Left renal cortex interstitium (tissue), 4 donors: ENCODE measurements around the gene FLT3. TPM values are rescaled to one million over a fixed set of nuclear protein-coding genes. Genes with fewer than 3 reads are reported as not detected.
"Not testable (repeated sequence)": the region's sequence is repeated elsewhere in the genome, so short reads cannot be mapped to it uniquely, and the experiment has no call there.

ENCODE experiments used
- DNase-seq, 4 donors: peaks; one replicate each; pipeline ENCODE4 v3.0.0-alpha.2; 2013; ENCODE audit warnings: low read depth in 4 of 4, low spot score in 2 of 4, missing footprints in 1 of 4
- polyA plus RNA-seq, 4 donors: library from polyadenylated mRNA; unstranded; fragments of 120-200 nt; gene quantifications; one replicate each; pipeline ENCODE4 v1.2.1, GENCODE V29; 2013; ENCODE audit not compliant: insufficient read length in 4 of 4

The FLT3 gene
- polyA plus RNA-seq, 4 donors: 0.16 to 0.32 (median 0.24) TPM

- DNase-seq: no peak
Observed at GRCh38 chr13:27975564-27976361, 124.6 kb downstream of the FLT3 start.

GRCh38 chr13:27973961-27974662, 126.3 kb downstream of the FLT3 start:
- no peak for DNase-seq

- DNase-seq: no peak
Observed at GRCh38 chr13:27973291-27973690, 127.1 kb downstream of the FLT3 start.

- no peak for DNase-seq
Observed at GRCh38 chr13:27972478-27972820, 127.9 kb downstream of the FLT3 start.

GRCh38 chr13:27971776-27972477, 128.4 kb downstream of the FLT3 start:
- DNase-seq: no peak

- no peak for DNase-seq
Observed at GRCh38 chr13:27971236-27971645, 129.1 kb downstream of the FLT3 start.

GRCh38 chr13:27970382-27971235, 129.8 kb downstream of the FLT3 start:
- no peak for DNase-seq

GRCh38 chr13:27969866-27970229, 130.5 kb downstream of the FLT3 start:
- DNase-seq: no peak

GRCh38 chr13:27969082-27969865, 131.1 kb downstream of the FLT3 start, which contains the start of gene CDX2:
Gene CDX2 (minus strand): TSS chr13:27969315. CDS start chr13:27969006, 309 bp downstream.
- no peak for DNase-seq

GRCh38 chr13:27968316-27969081, 131.9 kb downstream of the FLT3 start:
- DNase-seq: no peak

GRCh38 chr13:27967736-27968315, 132.6 kb downstream of the FLT3 start:
- DNase-seq: no peak

GRCh38 chr13:27967203-27967735, 133.1 kb downstream of the FLT3 start:
- DNase-seq: no peak

- no peak for DNase-seq
Observed at GRCh38 chr13:27966641-27967202, 133.7 kb downstream of the FLT3 start.

- no peak for DNase-seq
Observed at GRCh38 chr13:27965740-27966640, 134.4 kb downstream of the FLT3 start.

- no peak for DNase-seq
Observed at GRCh38 chr13:27965343-27965739, 135.0 kb downstream of the FLT3 start.

GRCh38 chr13:27964741-27965323, 135.5 kb downstream of the FLT3 start:
- DNase-seq: no peak

- not testable (repeated sequence) for DNase-seq
Observed at GRCh38 chr13:27964206-27964605, 136.2 kb downstream of the FLT3 start.
